ENCODE data around the gene PRODH2. TPM values are rescaled to one million over a fixed set of nuclear protein-coding genes. Genes with fewer than 3 reads are reported as not detected.

Gene PRODH2
- total and polyA plus RNA-seq, 2 of the 13 experiments (the other 11 are each of a cell fraction or from before 2014, with no cell fraction given) = 86.7 to 118 TPM

DNA sequence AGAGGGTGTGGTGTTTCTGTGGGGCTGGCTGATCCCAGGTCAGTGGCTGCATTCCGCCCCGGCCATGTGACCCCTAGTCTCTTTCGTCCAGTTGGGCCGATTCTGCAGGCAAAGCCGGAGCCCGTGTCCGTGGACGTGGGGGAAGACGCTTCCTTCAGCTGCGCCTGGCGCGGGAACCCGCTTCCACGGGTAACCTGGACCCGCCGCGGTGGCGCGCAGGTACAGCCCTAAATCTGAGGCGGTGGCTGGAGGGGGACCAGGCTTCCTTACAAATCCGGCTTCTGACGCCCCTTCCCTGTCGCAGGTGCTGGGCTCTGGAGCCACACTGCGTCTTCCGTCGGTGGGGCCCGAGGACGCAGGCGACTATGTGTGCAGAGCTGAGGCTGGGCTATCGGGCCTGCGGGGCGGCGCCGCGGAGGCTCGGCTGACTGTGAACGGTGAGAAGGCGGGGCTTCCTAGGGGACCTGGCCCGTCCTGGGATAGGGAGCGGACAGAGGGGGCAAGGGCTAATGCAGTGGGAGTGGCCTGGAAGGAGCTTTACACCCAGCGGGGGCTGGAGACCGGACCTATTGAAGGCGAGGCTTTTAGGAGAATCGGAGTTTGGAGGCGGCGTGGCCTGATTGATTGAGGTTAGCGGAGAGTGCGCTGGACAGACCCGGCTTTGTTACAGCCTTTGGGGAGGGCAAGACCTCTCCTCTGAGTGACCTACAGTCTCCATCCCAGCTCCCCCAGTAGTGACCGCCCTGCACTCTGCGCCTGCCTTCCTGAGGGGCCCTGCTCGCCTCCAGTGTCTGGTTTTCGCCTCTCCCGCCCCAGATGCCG lies 48.4 kb upstream of the PRODH2 start (continued):
- TF ChIP-seq, protein P1, sequence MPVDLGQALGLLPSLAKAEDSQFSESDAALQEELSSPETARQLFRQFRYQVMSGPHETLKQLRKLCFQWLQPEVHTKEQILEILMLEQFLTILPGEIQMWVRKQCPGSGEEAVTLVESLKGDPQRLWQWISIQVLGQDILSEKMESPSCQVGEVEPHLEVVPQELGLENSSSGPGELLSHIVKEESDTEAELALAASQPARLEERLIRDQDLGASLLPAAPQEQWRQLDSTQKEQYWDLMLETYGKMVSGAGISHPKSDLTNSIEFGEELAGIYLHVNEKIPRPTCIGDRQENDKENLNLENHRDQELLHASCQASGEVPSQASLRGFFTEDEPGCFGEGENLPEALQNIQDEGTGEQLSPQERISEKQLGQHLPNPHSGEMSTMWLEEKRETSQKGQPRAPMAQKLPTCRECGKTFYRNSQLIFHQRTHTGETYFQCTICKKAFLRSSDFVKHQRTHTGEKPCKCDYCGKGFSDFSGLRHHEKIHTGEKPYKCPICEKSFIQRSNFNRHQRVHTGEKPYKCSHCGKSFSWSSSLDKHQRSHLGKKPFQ (CRISPR knock-in tag; IDR thresholded peaks at IDR 0.05; ENCODE audit: insufficient replicate concordance) = no peak
- TF ChIP-seq ZNF629 (CRISPR knock-in tag; conservative IDR thresholded peaks at IDR 0.05) (no peak), ZSCAN25 (CRISPR knock-in tag; IDR thresholded peaks at IDR 0.05) (0 out of 2 replicates have a peak, but pooled peaks have one; percentile 21), ZMYM4 (CRISPR knock-in tag; IDR thresholded peaks at IDR 0.05) (no peak; the same call in 1 of the 2 replicates), HNF4A (CRISPR knock-in tag; IDR thresholded peaks at IDR 0.05) (no peak; the same call in 1 of the 2 replicates), ONECUT2 (CRISPR knock-in tag; IDR thresholded peaks at IDR 0.05) (0 out of 2 replicates have a peak, but pooled peaks have one; percentile 26), ZNF547 (CRISPR knock-in tag; IDR thresholded peaks at IDR 0.05) (no peak), MBD4 (IDR thresholded peaks at IDR 0.05; ENCODE audit: borderline replicate concordance, low read length) (no peak), ZNF644 (CRISPR knock-in tag; IDR thresholded peaks at IDR 0.05; ENCODE audit: low read depth) (no peak), HOXA3 (CRISPR knock-in tag; IDR thresholded peaks at IDR 0.05) (no peak; the same call in 1 of the 2 replicates), ZNF496 (CRISPR knock-in tag; IDR thresholded peaks at IDR 0.05; ENCODE audit: insufficient replicate concordance) (no peak), XRCC5 (optimal IDR thresholded peaks at IDR 0.05; ENCODE audit: low read length) (peak; percentile 47), ZBTB20 (CRISPR knock-in tag; IDR thresholded peaks at IDR 0.05; ENCODE audit: borderline replicate concordance, low read depth) (0 out of 2 replicates have a peak, but pooled peaks have one; percentile 27), XBP1 (CRISPR knock-in tag; IDR thresholded peaks at IDR 0.05) (no peak), ZNF761 (CRISPR knock-in tag; conservative IDR thresholded peaks at IDR 0.05) (no peak)
- TF ChIP-seq, protein P2, sequence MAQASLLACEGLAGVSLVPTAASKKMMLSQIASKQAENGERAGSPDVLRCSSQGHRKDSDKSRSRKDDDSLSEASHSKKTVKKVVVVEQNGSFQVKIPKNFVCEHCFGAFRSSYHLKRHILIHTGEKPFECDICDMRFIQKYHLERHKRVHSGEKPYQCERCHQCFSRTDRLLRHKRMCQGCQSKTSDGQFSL (CRISPR knock-in tag; IDR thresholded peaks at IDR 0.05) = no peak
- TF ChIP-seq, protein P3, sequence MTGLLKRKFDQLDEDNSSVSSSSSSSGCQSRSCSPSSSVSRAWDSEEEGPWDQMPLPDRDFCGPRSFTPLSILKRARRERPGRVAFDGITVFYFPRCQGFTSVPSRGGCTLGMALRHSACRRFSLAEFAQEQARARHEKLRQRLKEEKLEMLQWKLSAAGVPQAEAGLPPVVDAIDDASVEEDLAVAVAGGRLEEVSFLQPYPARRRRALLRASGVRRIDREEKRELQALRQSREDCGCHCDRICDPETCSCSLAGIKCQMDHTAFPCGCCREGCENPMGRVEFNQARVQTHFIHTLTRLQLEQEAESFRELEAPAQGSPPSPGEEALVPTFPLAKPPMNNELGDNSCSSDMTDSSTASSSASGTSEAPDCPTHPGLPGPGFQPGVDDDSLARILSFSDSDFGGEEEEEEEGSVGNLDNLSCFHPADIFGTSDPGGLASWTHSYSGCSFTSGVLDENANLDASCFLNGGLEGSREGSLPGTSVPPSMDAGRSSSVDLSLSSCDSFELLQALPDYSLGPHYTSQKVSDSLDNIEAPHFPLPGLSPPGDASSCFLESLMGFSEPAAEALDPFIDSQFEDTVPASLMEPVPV (CRISPR knock-in tag; IDR thresholded peaks at IDR 0.05) = 0 out of 2 replicates have a peak, but pooled peaks have one; percentile 38
- TF ChIP-seq, protein P4, sequence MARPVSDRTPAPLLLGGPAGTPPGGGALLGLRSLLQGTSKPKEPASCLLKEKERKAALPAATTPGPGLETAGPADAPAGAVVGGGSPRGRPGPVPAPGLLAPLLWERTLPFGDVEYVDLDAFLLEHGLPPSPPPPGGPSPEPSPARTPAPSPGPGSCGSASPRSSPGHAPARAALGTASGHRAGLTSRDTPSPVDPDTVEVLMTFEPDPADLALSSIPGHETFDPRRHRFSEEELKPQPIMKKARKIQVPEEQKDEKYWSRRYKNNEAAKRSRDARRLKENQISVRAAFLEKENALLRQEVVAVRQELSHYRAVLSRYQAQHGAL (CRISPR knock-in tag; IDR thresholded peaks at IDR 0.05; ENCODE audit: not compliant biosample characterization) = no peak
- TF ChIP-seq, protein P5, sequence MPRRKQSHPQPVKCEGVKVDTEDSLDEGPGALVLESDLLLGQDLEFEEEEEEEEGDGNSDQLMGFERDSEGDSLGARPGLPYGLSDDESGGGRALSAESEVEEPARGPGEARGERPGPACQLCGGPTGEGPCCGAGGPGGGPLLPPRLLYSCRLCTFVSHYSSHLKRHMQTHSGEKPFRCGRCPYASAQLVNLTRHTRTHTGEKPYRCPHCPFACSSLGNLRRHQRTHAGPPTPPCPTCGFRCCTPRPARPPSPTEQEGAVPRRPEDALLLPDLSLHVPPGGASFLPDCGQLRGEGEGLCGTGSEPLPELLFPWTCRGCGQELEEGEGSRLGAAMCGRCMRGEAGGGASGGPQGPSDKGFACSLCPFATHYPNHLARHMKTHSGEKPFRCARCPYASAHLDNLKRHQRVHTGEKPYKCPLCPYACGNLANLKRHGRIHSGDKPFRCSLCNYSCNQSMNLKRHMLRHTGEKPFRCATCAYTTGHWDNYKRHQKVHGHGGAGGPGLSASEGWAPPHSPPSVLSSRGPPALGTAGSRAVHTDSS (CRISPR knock-in tag; conservative IDR thresholded peaks at IDR 0.05) = no peak
- TF ChIP-seq, protein P6, sequence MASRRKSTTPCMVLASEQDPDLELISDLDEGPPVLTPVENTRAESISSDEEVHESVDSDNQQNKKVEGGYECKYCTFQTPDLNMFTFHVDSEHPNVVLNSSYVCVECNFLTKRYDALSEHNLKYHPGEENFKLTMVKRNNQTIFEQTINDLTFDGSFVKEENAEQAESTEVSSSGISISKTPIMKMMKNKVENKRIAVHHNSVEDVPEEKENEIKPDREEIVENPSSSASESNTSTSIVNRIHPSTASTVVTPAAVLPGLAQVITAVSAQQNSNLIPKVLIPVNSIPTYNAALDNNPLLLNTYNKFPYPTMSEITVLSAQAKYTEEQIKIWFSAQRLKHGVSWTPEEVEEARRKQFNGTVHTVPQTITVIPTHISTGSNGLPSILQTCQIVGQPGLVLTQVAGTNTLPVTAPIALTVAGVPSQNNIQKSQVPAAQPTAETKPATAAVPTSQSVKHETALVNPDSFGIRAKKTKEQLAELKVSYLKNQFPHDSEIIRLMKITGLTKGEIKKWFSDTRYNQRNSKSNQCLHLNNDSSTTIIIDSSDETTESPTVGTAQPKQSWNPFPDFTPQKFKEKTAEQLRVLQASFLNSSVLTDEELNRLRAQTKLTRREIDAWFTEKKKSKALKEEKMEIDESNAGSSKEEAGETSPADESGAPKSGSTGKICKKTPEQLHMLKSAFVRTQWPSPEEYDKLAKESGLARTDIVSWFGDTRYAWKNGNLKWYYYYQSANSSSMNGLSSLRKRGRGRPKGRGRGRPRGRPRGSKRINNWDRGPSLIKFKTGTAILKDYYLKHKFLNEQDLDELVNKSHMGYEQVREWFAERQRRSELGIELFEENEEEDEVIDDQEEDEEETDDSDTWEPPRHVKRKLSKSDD (CRISPR knock-in tag; IDR thresholded peaks at IDR 0.05; ENCODE audit: low read depth) = no peak
